SJSA1 (cell line): Measurements from ENCODE around the gene OR7C2. TPM values are rescaled to one million over a fixed set of nuclear protein-coding genes. Genes with fewer than 3 reads are reported as not detected.

Experiments used
- total RNA-seq: library from RNA; depleted of rRNA; stranded (reverse); fragments of >200 nt; shearing (Covaris generic); gene quantifications from 2 replicates; pipeline ENCODE4 v1.2.3, GENCODE V29; 2014; rRNA removed

OR7C2 gene
- total RNA-seq, 1 experiment from 2014 or later, result not detected

Other genes with a start within 250 kb of the OR7C2 start
- gene ADGRE2, start 162.9 kb upstream of the OR7C2 start, total RNA-seq, result not detected in 2 replicates
- not detected in 2 replicates for gene OR7A5, start 106.3 kb upstream of the OR7C2 start, total RNA-seq
- gene OR7C1, start 106.3 kb upstream of the OR7C2 start, total RNA-seq, result not detected in 2 replicates
- gene OR7A10, start 92.6 kb upstream of the OR7C2 start, total RNA-seq, result not detected in 2 replicates
- gene OR7A17, start 55.4 kb upstream of the OR7C2 start, total RNA-seq, result not detected in 2 replicates
- not detected in 2 replicates for gene SLC1A6, start 38.4 kb downstream of the OR7C2 start, total RNA-seq
- not detected in 2 replicates for gene CASP14, start 108.0 kb downstream of the OR7C2 start, total RNA-seq
- gene OR1I1, start 140.7 kb downstream of the OR7C2 start, total RNA-seq, result not detected in 2 replicates
- 117 and 118 TPM in 2 replicates for gene SYDE1, start 165.9 kb downstream of the OR7C2 start, total RNA-seq